Mammary epithelial cell (primary cell): ENCODE measurements around the gene ATP7B.

Experiments used
- CTCF ChIP-seq, 2 donors: IDR thresholded peaks in 1 of 2; conservative IDR thresholded peaks in 1 of 2; 2 replicates each; pipeline ENCODE4 v1.5.1; 2011 to 2012; ENCODE audit warnings: inconsistent platforms in 2 of 2, low read length in 2 of 2, mild to moderate bottlenecking in 2 of 2, control low read depth in 1 of 2, low read depth in 1 of 2; ENCODE audit not compliant: insufficient read depth in 1 of 2; ENCODE audit errors: extremely low read depth in 1 of 2
- EZH2 ChIP-seq: IDR thresholded peaks from 2 replicates; pipeline ENCODE4 v1.6.1; 2012; ENCODE audit warnings: low read length, inconsistent platforms, borderline replicate concordance

GRCh38 chr13:51905787-51906186 lies 105.5 kb downstream of the ATP7B start:
- TF ChIP-seq CTCF (conservative IDR thresholded peaks at IDR 0.05 in 1 of 2, IDR thresholded peaks at IDR 0.05 in 1 of 2; ENCODE audit: extremely low read depth in 1 of 2, insufficient read depth in 1 of 2, low read depth in 1 of 2, low read length in 2 of 2) (no peak), EZH2 (no peak)
